Stimulated activated CD4-positive, alpha-beta T cell treated with anti-CD3 and anti-CD28 coated beads, TNF-alpha, amount 100 ng/mL, for 4 hours (primary cell): ENCODE results near the gene RTKN2.
"Not testable (repeated sequence)": the region's sequence is repeated elsewhere in the genome, so short reads cannot be mapped to it uniquely, and the experiment has no call there.

ENCODE experiments used
- DNase-seq, 3 experiments: peaks; one replicate each; pipeline ENCODE4 v3.0.0-alpha.2; 2020; ENCODE audit warnings: low read depth in 3 of 3

Gene RTKN2, protein sequence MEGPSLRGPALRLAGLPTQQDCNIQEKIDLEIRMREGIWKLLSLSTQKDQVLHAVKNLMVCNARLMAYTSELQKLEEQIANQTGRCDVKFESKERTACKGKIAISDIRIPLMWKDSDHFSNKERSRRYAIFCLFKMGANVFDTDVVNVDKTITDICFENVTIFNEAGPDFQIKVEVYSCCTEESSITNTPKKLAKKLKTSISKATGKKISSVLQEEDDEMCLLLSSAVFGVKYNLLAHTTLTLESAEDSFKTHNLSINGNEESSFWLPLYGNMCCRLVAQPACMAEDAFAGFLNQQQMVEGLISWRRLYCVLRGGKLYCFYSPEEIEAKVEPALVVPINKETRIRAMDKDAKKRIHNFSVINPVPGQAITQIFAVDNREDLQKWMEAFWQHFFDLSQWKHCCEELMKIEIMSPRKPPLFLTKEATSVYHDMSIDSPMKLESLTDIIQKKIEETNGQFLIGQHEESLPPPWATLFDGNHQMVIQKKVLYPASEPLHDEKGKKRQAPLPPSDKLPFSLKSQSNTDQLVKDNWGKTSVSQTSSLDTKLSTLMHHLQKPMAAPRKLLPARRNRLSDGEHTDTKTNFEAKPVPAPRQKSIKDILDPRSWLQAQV

DNA sequence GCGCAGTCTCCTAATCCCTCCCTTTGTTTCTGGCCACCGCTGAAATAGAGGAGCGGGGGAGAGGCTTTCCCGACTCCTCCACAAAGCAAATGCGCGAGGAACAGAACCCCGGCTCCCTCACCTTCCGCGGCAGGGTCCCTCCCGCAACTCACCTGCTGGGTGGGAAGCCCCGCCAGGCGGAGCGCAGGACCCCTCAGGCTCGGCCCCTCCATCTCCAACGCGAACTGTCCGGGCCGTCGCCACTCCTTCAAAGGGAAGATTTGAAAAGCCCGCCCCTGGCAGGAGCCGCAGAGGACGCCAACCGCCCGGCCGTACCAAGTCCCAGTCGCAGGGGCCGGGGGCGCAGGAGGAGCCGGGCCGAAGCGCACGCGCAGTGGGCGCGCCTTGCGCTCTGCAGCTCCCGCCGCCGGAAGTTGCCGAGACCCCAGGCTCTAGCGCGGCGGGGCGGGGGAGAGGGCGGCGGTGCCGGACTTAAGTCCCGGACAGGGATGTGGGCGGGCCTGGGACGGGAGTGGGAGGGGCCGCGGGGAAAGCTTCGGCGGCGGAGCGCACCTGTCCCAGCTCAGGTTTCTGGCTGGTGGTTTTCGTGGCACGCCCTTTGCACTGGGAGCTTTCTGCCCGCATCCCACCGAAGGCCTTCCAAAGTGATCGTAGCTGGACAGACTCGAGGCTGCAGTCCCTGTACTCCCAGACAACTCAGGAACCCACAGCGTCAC, at the start of gene RTKN2:
RTKN2 (minus strand) TSS at position 446 of the 716 bp plus-strand sequence; CDS start at position 212, 234 bp downstream.
- DNase-seq = peak; percentile 44 to 46 (median 45)

DNA sequence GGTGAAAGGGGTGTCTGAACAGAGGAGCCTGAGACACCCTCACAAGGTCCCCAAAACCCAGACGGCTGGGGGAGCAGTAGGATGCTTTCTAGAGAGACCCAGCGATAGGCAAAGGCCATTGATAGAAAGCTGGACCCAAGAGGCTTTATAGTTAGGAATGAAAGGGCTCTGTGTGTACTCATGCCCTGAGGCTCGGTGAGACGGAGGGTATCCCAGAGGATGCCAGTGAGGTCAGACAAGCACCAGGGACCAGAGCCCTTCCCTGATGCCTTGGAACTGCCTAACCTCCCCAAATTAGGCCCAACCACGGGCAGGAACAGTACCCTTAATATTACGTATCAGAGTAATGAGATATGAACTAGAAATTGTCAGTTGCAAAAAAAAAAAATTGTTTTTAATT, 48.6 kb upstream of the RTKN2 start:
- DNase-seq = no peak

DNA sequence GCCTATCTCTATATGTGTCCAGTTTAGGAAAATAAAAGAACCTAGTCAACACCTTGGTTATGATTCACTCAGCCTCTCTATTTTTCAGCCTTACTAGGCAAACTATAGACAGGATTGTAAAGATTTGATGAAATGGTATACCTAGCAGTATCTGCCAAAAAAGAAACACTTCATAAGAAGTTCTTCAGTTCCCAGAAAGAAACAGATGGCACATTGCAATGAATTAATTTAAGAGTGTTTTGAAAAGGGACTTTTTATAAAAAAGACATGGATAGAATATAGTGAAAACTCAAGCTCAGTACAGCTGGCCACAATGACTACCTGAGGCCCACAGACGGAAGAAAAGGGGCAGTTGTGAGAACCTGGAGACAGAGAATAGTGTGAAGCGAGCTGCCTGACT, 40.6 kb upstream of the RTKN2 start:
- DNase-seq = no peak

DNA sequence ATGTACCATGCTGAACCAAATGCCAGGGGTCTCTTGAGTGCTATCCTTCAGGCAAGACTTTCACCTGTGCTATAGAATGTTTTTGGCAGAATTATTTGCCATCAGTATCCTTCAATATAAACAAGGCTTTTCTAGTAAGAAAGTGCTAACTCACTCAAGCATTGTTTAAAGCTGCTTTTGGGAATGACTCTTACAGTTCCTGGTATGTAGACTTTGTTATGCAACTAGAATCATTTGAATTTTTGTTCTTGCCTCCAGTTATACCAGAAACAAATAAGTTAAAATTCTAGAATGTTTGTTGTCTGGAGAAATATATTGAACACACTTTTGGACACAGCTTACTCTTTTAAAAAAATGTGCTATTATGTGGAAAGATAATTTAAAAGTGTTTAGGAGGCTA, 39.5 kb upstream of the RTKN2 start:
- no peak for DNase-seq

DNA sequence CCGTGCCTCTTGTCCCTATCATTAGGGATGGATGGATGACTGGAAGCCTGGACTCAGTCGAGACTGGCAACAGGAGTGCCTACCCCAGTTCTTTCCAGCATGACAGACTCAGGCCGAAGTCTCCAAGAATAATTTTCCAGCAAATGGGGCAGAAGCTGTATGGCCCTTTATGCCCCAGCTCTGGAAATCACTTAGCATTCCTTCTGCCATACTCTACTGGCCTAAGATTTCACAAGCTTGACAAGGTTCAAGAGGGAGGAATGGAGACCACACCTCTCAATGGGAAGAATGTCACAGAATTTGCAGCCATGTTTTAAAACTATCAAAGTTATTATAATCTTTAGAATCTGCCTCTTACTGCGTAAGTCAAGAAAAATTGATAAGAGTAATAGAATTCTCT, 39.0 kb upstream of the RTKN2 start:
- no peak for DNase-seq

DNA sequence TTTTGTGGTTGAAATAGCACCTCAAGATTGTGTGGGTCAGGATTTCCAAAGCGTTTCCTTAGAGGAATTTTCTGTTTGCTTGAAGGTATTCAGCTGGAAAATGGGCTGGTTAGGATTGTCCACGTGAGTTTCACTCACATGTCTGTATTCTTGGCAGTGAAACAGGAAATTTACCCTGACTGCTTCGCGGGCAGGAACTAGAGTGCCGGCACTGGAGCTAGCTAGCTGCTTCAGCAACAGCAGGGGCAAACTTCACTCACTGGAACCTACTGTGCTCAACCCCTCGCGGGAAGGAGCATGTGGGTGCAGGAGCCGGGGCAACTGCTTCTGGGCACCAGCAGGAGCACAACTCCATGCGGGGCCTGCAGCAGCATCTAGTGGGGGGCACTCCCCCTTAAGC, 38.0 kb upstream of the RTKN2 start:
- no peak for DNase-seq

DNA sequence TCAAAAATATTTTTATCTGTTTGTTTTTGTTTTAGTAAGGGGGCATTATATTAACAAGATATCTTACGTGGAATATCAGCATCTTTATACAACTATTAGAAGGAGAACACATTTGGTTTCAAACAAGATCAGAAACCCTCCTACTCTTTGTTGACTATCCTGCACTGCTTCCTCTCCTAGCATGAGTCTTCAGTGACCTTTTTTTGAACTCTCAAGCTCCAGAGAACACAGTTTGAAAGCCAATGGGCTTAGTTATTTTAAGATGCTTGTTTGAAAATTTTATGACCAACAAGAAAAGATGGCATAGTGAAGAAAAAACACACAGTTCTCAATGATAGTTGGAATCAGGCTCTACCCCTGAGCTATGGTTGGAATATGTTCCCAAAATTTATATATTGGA, 37.2 kb upstream of the RTKN2 start:
- no peak for DNase-seq

DNA sequence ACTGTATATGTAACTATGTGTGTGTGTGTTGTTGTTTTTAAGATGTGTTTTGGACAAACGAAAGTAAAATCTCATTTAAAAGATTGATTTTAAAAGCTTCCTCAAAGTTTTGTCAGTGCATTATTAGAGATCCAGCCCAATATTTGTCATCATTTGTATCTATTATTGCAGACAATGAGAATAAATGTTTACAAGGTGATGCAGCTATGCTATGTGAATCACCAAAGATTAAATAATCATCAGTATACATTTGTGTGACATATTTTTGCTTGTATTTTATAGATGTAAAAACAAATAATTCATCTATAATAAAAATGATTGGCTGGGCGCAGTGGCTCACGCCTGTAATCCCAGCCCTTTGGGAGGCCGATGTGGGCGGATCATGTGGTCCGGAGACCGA, 35.3 kb upstream of the RTKN2 start:
- no peak for DNase-seq

DNA sequence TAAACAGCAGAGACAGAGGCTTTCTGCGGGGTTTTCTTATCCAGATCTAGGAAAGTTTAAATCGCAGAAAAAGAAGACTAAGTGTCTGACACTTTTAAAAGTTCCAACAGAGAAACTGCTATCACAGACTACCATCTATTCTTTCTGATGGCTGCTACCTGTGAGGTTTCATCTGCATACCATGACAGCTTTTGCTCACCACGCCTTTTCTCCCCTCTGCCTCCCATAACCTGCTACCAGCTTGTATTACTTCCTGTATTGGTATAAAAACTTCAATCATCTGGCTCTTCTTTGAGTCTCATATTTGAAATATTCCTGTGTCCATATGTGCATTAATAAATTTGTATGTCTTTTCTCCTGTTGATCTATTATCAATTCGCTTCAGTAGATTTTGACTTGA, 34.1 kb upstream of the RTKN2 start:
- no peak for DNase-seq

DNA sequence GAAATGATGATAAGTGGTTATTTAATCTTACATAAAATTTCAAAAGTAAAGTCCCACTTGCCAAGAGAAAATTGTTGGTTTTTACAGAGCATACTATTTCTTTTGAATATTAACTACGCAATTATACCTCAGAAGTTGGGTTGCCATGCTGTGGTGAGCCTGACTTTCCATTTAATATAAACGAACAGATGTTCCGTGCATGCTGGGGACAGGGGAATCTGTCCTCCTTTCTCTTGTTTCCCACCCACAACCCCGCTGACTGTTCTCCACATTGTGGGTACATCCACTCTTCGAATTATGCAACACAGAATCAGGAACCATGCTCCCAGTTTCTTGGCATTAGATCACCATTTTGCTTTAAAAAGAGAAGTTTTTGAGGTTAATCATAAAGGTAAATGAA, 29.2 kb upstream of the RTKN2 start:
- DNase-seq = no peak

DNA sequence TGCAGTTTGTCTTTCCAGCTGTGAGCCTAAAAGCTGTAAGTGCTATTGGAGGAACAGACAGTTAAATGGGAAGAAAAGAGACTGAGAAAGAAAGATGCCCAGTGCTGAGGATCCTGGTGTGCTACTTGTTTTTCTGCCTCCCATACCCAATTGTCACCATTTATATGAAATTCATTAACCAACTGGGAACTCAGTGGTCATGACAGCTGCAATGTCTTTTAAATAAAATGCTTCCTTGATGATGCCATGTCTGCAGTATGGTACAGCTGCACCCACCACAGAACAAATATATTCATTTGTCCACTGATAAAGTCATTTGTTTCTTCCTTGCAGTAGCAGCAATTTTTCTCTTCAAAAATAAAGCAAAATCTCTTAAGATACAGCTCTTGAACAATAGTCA, 15.6 kb upstream of the RTKN2 start:
- no peak for DNase-seq

DNA sequence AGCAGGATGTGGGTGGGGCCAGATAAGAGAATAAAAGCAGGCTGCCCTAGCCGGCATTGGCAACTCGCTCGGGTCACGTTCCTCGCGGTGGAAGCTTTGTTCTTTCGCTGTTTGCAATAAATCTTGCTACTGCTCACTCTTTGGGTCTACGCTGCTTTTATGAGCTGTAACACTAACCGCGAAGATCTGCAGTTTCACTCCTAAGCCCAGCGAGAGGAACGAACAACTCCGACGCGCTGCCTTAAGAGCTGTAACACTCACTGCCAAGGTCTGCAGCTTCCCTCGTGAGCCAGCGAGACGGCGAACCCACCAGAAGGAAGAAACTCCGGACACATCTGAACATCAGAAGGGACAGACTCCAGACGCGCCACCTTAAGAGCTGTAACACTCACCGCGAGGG, 12.7 kb upstream of the RTKN2 start:
- DNase-seq = not testable (repeated sequence)

DNA sequence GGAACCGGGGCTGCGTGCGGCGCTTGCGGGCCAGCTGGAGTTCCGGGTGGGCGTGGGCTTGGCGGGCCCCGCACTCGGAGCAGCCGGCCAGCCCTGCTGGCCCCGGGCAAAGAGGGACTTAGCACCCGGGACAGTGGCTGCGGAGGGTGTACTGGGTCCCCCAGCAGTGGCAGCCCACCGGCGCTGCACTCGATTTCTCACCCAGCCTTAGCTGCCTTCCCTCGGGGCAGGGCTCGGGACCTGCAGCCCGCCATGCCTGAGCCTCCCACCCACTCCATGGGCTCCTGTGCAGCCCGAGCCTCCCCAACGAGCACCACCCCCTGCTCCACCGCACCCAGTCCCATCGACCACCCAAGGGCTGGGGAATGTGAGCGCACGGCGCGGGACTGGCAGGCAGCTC, 11.7 kb upstream of the RTKN2 start:
- DNase-seq = not testable (repeated sequence)

DNA sequence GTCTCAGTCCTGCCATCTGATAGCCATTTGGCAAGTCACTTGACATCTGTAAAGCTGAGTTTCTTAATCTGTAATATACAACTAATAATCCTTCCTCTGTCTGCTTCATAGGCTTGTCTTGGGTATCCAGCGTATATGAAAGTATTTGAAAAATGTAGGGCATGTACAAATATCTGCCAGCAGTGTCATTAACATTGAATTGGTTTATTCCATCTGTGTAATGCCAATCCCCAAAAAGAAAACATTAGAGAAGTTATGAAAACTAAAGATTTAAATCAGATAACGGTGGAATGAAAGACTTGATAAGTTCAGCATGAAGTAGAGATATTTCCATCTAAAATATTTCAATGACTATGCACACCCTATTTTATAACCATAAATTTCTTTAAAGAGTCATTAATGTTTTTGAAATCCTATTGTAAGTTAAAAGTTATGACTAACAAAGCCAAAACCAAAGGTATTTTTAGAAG, 9.8 kb upstream of the RTKN2 start:
- DNase-seq = no peak

DNA sequence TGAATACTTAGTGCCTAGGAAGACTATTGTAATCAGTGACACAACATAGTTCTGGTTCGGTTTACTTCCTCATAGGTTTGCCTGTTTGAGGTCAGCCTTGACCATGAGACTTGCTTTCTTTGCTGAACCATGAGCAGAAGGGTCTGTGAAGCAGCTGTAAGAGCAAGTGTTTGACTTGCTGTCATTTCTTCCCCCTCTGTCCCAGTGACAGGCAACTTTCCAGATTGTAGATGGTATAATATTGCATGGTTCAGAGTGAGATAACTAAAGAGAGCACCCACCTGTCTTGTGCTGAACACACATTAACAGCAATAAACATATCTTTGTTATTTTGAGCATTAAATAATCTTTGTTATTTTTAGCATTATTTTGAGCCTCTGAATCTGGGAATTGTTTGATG, 9.3 kb upstream of the RTKN2 start:
- no peak for DNase-seq

DNA sequence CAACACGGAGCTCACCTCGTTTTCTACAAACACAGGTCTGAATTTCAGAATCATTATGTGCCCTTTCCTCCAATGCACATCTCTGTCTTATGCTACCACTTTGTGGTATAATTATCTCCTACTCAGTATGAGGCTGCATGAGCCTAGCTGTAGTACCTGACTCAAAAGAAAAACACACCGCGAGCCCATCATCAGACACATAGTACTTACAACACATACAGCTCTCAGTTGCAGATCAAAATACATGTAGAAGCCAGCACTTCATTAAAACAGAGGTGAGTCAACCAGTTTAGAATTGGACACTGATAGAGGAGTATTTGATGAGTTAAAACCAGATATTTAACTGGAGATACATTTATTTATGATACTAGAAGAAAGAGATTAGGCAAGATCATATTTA, 1.4 kb upstream of the RTKN2 start:
- no peak for DNase-seq

DNA sequence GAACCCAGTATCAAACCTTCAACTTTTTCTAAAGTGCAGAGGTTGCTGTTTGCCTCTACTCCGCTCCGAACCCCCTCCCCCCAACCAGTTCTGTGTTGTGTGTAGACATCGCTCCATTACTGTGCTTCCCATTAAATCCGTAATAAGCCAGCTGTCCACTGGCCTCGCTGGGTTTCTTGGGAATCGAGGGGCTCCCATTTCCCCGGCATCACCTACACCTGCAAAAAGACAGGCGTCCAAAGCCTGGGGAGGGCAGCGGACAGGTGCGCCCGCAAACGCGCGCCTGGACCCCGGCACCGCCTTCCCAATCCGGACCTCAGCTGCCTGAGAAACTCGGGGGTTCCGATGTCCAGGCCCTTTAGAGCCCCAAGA, 631 bp downstream of the RTKN2 start:
- DNase-seq = no peak

DNA sequence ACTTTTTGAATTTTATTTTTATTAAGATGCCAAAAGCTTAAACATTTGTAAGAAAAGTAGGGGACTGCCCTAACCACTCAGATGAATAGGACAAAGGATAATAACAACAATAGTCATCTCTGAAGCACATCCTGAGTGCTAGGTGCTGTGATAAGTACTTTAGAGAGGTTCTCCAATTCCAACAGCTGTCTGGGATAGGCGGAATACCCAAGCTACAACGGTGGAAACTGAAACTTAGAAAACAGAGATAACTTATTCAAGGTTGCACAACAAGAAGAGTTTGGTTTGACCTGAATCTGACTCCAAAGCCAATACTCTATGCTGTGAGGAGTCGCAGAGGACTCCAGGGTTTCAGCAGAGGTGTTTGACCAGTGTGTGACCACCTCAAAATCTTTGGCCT, 2.0 kb downstream of the RTKN2 start:
- no peak for DNase-seq

DNA sequence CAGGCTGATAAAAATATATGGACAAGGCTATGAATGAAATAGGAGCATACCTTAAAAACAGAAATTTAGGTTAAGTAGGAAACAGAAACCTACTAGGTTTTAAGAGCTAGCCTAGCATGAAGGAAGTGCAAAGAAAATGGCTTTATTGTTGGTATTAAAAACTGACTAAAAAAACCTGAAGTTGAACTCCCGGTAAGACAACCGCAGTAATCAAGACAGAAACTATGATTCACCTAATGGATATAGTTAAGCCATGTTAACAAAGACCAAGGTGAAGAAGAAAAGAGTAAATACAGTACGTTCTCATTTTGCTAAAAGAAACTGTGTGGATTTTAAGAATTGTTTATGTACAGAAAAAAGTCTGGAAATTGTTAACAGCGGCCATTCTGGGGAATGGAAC, 2.5 kb downstream of the RTKN2 start:
- no peak for DNase-seq

DNA sequence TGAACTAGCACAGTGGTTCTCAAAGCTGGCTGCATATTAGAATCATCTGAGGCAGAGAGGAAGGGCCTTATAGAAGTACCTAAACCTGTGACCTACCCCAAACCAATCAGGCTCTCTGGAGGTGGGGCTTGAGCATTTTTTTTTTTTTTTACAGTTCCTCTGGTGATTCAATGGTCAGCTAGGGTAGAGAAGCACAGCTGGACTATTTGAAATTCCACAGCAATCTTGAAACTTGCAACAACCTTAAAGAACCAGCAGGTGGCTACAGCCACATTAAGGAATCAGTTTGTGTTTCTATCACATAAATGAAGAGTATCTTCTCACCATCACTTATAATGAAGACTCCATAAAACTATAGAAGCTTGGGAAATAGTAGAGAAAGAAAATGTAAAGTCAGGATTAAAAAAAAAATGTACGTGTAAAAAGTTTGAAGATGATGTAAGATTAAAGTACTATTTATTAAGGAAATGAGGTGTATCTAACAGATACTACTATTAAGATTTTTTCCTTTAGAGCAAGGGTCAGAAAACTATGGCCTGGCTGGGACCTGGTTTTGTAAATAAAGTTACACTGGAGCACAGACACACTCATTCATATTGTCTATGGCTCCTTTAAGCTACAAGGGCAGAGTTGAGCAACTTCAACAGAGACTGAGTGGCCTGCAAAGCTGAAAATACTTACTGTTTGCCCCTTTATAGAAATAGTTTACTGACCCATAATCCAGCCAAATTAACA, 3.8 kb downstream of the RTKN2 start:
- no peak for DNase-seq

DNA sequence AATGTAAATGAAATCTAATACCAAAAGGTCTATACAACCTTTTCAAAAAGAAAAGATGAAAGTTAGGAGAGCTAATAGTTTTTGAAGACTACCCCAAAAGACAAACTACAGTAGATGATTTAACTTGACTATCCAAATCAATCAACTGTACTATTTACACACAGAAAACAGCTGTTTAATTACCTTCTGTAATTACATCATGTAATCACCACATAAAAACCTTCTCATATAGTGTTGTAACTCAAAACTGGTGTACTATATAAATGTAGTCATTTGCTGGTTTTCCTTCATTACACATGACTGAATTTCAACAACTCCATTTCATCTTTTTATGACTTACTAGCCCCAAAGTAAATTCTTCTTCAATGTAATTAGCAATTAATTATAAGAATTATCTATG, 4.5 kb downstream of the RTKN2 start:
- no peak for DNase-seq

DNA sequence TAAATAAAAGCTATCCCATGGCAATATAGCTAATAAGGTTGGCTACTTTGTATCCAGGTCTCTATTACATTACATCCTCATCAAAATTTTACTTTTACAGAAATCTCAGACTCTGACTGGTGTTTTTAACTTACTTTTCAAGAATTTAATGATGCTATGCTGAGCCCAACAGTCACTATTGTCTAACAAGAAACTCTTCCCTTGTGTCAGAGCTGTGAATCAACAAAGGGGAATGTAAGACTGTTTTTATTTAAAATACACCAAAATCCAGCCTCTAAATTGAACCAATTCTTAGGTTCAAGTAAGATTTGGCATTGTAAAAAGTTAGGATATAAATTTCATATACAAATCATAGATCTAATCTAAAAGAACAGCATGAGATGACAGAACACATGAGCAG, 7.0 kb downstream of the RTKN2 start:
- DNase-seq = no peak
